GM12875 (cell line): Measurements from ENCODE around the gene TNFRSF18.

Experiments
- H3K4me3 ChIP-seq: one replicate; pipeline ENCODE4 v1.5.1; 2011; ENCODE audit warnings: low read depth, low read length, control low read depth
- TF ChIP-seq, protein P1 (sequence below): IDR thresholded peaks from 2 replicates; pipeline ENCODE4 v1.5.1; 2011; ENCODE audit warnings: low read depth, mild to moderate bottlenecking, control low read depth, inconsistent platforms, low read length, moderate library complexity, borderline replicate concordance; ENCODE audit not compliant: insufficient read depth

Gene TNFRSF18

DNA sequence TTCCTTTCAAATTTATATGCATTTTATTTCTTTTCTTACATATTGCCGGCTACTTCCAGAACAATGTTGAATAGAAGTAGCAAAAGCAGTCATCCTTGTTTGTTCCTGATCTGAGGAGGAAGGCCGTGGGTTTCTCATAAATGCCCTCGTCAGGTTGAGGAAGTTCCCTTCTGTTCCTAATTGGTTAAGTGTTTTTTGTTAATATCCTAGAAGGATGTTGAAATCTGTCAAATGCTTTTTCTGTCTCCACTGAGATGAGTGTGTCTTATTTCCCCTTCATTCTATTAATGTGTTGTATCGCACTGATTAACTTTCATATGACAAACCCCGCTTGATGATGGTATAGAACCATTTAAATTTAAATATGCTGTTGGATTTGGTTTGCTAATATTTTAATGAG lies 17.3 kb downstream of the TNFRSF18 start:
- TF ChIP-seq, protein P1, sequence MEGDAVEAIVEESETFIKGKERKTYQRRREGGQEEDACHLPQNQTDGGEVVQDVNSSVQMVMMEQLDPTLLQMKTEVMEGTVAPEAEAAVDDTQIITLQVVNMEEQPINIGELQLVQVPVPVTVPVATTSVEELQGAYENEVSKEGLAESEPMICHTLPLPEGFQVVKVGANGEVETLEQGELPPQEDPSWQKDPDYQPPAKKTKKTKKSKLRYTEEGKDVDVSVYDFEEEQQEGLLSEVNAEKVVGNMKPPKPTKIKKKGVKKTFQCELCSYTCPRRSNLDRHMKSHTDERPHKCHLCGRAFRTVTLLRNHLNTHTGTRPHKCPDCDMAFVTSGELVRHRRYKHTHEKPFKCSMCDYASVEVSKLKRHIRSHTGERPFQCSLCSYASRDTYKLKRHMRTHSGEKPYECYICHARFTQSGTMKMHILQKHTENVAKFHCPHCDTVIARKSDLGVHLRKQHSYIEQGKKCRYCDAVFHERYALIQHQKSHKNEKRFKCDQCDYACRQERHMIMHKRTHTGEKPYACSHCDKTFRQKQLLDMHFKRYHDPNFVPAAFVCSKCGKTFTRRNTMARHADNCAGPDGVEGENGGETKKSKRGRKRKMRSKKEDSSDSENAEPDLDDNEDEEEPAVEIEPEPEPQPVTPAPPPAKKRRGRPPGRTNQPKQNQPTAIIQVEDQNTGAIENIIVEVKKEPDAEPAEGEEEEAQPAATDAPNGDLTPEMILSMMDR: no peak
- no peak overlapping the region for H3K4me3 ChIP-seq

DNA sequence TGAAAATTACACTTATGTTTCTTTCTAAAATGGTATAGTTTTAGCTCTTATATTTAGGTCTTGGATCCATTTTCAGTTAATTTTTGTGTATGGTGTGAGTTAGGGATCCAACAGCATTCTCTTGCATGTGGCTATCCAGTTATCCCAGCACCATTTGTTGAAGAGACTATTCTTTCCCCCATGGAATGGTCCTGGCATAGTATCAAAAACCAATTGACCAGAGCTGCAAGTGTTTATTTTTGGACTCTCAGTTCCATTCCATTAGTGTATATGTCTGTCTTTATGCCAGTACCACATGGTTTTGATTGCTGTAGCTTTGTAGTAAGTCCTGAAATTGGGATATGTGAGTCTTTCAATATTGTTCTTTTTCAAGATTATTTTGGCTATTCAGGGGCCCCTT lies 18.5 kb downstream of the TNFRSF18 start:
- TF ChIP-seq, protein P1: no peak
- H3K4me3 ChIP-seq: no peak overlapping the region

DNA sequence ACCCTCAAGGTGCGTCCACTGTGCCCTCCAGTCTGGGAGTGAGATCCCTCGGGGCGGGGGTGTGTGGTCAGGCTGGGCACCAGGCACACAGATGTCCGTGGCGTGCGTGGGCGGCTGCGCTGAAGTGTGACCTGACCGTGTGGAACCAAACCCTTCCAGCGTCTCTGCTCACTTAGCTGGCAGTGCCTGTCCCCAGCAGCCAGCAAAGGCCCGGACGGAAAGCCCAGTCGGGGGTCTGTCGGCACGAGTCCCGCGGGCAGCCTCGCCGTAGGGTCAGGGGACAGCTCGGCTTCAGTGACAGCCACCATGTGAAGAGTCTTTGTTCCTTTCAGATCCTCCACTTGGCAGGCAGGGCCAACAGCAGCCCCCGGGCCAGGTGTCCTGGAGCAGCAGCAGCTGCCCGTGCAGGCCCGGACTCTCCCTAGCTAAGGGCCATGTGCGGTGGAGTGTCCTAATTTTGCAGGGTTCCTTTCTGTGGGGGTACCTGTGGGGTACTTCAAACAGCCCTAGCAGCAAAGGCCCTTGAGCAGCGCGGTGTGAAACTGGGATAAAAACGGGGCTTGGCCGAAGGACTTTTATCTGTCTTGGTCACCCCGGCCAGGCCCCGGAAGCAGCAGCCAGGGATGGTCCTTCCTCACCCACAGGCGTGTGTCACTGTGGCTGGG lies 21.2 kb downstream of the TNFRSF18 start:
- TF ChIP-seq, protein P1: no peak
- H3K4me3 ChIP-seq: no peak overlapping the region

DNA sequence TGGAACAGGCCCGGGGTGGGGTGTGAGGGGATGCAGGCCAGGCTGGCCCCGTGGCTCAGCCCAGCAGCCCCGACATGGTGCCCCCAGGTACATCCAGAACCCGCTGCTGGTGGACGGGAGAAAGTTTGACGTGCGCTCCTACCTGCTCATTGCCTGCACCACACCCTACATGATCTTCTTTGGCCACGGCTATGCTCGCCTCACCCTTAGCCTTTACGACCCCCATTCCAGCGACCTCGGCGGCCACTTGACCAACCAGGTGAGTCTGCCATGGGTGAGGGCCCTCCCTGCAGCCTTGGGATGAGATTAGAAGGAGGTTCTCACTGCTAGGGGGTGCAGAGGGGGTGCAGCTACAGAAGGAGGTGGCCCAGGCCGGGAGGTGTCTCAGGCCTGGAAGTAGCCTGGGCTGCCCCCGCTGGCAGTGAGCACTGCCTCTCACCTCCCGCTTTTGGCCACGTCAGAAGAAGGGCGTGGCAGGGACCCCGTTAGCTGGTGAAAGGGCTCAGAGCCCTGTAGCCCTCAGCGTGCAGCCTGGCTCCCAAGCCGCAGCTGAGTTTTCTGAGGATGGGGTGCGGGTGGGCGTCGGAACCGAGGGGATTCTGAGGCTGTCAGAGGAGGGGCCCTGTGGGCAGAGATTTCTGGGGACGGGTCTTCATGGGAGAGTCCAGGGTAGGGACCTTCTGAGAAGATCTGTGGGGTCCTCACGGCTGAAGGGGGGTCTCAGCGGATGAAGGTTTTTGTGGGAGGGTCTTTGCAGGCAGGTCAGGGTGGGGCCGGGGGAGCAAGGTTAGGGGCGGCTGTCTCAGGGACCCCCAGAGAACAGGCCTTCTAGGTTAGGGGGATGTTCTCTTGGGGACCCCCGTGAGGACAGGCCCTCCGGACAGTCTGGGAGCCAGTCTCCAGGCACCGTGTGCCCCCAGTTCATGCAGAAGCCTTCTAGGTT lies 22.3 kb downstream of the TNFRSF18 start:
- no peak overlapping the region for H3K4me3 ChIP-seq
- TF ChIP-seq, protein P1: no peak

DNA sequence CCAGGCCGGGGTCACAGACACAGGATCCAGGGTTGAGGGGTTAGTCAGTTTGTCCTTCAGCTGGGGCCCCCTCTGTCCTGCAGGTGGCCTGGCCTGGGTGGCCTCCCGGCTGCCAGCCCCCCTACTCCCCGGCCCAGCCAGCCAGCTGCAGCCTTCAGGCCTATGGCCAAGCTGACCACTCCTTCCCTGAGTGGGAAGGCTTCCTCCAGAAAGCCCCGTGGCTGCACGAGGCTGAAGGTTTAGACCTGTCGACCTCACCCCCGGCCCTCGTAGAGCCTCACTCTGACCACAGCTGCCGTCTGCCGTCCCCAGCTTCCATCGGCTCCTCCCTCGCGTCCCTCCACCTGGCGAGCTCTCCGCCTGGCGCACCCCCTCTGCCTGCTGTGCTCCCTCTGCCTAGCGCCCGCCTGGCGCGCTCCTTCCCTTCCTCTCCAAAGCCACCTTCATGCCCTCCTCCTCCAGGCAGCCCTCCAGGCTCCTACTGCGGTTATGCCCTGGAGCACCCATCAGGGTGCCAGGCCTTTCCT lies 23.1 kb downstream of the TNFRSF18 start:
- H3K4me3 ChIP-seq: no peak overlapping the region
- TF ChIP-seq, protein P1: no peak

DNA sequence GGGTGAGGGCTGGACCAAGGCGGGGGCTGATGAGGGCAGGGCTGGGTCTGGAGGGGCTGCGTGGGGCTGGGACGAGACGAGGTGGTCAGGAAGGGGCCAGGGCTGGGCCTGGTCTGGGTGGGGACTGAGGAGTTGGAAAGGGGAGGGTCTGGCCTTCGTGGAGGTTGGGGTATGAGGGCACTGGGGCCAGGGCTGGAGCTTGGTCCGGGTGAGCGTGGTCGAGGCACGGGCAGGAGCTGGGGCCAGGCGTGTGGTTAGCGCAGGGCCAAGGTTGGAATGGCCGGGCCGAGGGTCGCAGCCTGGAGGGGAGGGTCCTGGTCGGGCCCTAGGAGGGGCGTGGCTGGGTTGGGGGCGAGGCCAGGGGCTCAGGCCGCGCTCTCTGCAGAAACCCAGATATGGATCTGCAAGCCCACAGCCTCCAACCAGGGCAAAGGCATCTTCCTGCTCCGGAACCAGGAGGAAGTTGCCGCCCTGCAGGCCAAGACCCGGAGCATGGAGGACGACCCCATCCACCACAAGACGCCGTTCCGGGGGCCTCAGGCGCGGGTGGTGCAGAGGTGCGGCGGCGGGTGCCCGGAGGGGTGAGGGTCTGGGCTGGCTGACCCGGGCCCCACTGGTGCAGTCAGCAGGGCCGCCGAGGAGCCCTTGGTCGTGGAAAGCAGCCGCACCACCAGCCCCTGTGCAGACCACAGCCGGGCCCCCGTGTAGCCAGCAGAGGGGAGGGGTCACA lies 23.7 kb downstream of the TNFRSF18 start:
- no peak overlapping the region for H3K4me3 ChIP-seq
- TF ChIP-seq, protein P1: no peak
